Mesodermal cell (in vitro differentiated cells): ENCODE measurements around the gene MRPL20.
A peak's percentile ranks its signal among the peaks of the same experiment; 100 is the strongest.
"Not testable (repeated sequence)": the region's sequence is repeated elsewhere in the genome, so short reads cannot be mapped to it uniquely, and the experiment has no call there.

ENCODE experiments used
- H3K27ac ChIP-seq: 2 replicates; pipeline ENCODE4 v1.7.0; 2013; ENCODE audit warnings: mild to moderate bottlenecking, low read depth, low read length, moderate library complexity; ENCODE audit not compliant: severe bottlenecking
- H3K36me3 ChIP-seq: 2 replicates; pipeline ENCODE4 v1.7.1; 2013; ENCODE audit warnings: mild to moderate bottlenecking, low read length, moderate library complexity; ENCODE audit not compliant: control insufficient read depth, insufficient read depth
- H3K4me1 ChIP-seq: one replicate; pipeline ENCODE4 v1.7.1; 2013; ENCODE audit warnings: mild to moderate bottlenecking, low read length; ENCODE audit not compliant: insufficient read depth, control insufficient read depth, poor library complexity, severe bottlenecking
- H3K4me3 ChIP-seq: 2 replicates; pipeline ENCODE4 v1.7.0; 2013; ENCODE audit warnings: low read length, control low read depth, mild to moderate bottlenecking; ENCODE audit not compliant: insufficient read depth, poor library complexity, severe bottlenecking; ENCODE audit errors: extremely low read depth
- H3K9me3 ChIP-seq: 2 replicates; pipeline ENCODE4 v1.7.1; 2013; ENCODE audit warnings: mild to moderate bottlenecking, low read length, moderate library complexity; ENCODE audit not compliant: control insufficient read depth
- WGBS, 2 experiments: methylation state at CpG; one replicate each; pipeline ENCODE4 v1.1.5; 2013; ENCODE audit warnings: missing lambda C conversion rate in 2 of 2; ENCODE audit not compliant: insufficient coverage in 2 of 2; 5-methylcytosine and 5-hydroxymethylcytosine counted together

The MRPL20 gene

GRCh38 chr1:1374929-1375662, 32.0 kb downstream of the MRPL20 start, which contains the start of gene AURKAIP1:
Gene AURKAIP1 (minus strand): TSS chr1:1375207. CDS start chr1:1374756, 451 bp downstream.
- peak within 1 kb of the TSS; percentile 86 for H3K27ac ChIP-seq
- peak within 1 kb of the TSS; percentile 98 for H3K4me3 ChIP-seq
- H3K4me1 ChIP-seq: peaks cover 7% of the 10 kb centered on the region
- H3K36me3 ChIP-seq: peaks cover 28% of the 10 kb centered on the region
- no peaks in the 10 kb centered on the region for H3K9me3 ChIP-seq
- WGBS, 2 experiments: 0% methylated on average over 71 to 79 of the region's 85 CpGs

- Histone ChIP-seq H3K36me3 (peaks cover 28% of the 10 kb centered on the region), H3K27ac (peak overlapping the region; percentile 86), H3K4me1 (peaks cover 7% of the 10 kb centered on the region), H3K4me3 (peak overlapping the region; percentile 98), H3K9me3 (no peaks in the 10 kb centered on the region)
- 0 to 1% methylated on average over 18 to 22 of the region's 24 CpGs for WGBS, 2 experiments
These were observed 32.5 kb downstream of the MRPL20 start for GRCh38 chr1:1374589-1374928.

- H3K4me3 ChIP-seq: peak overlapping the region; percentile 98
- 59 to 60% methylated on average over 50 to 52 of the region's 52 CpGs for WGBS, 2 experiments
- peaks cover 28% of the 10 kb centered on the region for H3K36me3 ChIP-seq
- no peak overlapping the region for H3K27ac ChIP-seq
- no peaks in the 10 kb centered on the region for H3K9me3 ChIP-seq
- peaks cover 7% of the 10 kb centered on the region for H3K4me1 ChIP-seq
These were observed 33.1 kb downstream of the MRPL20 start for GRCh38 chr1:1373815-1374588.

GRCh38 chr1:1373051-1373814, 33.9 kb downstream of the MRPL20 start:
- Histone ChIP-seq H3K27ac (no peak overlapping the region), H3K9me3 (no peaks in the 10 kb centered on the region), H3K4me3 (peak overlapping the region; percentile 98), H3K4me1 (peaks cover 7% of the 10 kb centered on the region), H3K36me3 (peaks cover 28% of the 10 kb centered on the region)
- WGBS, 2 experiments: 95 to 98% methylated on average over 21 to 23 of the region's 26 CpGs

GRCh38 chr1:1371746-1372711, 35.1 kb downstream of the MRPL20 start:
- Histone ChIP-seq H3K4me1 (peaks cover 7% of the 10 kb centered on the region), H3K4me3 (no peak overlapping the region), H3K36me3 (peaks cover 25% of the 10 kb centered on the region), H3K27ac (no peak overlapping the region), H3K9me3 (peaks cover 4% of the 10 kb centered on the region)
- WGBS, 2 experiments: 57 to 63% methylated on average over 21 to 22 of the region's 26 CpGs

GRCh38 chr1:1371364-1371745, 35.7 kb downstream of the MRPL20 start:
- WGBS, 2 experiments: 92 to 94% methylated on average over 9 of the region's 12 CpGs
- H3K9me3 ChIP-seq: peaks cover 11% of the 10 kb centered on the region
- H3K27ac ChIP-seq: no peak overlapping the region
- H3K36me3 ChIP-seq: peaks cover 22% of the 10 kb centered on the region
- peaks cover 7% of the 10 kb centered on the region for H3K4me1 ChIP-seq
- H3K4me3 ChIP-seq: no peak overlapping the region

- no peak overlapping the region for H3K27ac ChIP-seq
- peaks cover 4% of the 10 kb centered on the region for H3K4me1 ChIP-seq
- peaks cover 16% of the 10 kb centered on the region for H3K9me3 ChIP-seq
- no peak overlapping the region for H3K4me3 ChIP-seq
- H3K36me3 ChIP-seq: peaks cover 22% of the 10 kb centered on the region
- WGBS, 2 experiments: 95 to 96% methylated on average over 13 of the region's 16 CpGs
These were observed 36.3 kb downstream of the MRPL20 start for GRCh38 chr1:1370771-1371300.

GRCh38 chr1:1370094-1370493, 37.0 kb downstream of the MRPL20 start:
- H3K36me3 ChIP-seq: peaks cover 22% of the 10 kb centered on the region
- H3K27ac ChIP-seq, H3K4me3 ChIP-seq, H3K4me1 ChIP-seq: not testable (repeated sequence)
- WGBS, 2 experiments: 90 to 93% methylated on average over 9 to 13 of the region's 14 CpGs
- peaks cover 17% of the 10 kb centered on the region for H3K9me3 ChIP-seq

- Histone ChIP-seq H3K36me3 (peaks cover 9% of the 10 kb centered on the region), H3K4me1 (no peaks in the 10 kb centered on the region), H3K27ac (no peak overlapping the region), H3K9me3 (peaks cover 17% of the 10 kb centered on the region), H3K4me3 (no peak overlapping the region)
- 89 to 93% methylated on average over 5 of the region's 5 CpGs for WGBS, 2 experiments
These were observed 39.8 kb downstream of the MRPL20 start for GRCh38 chr1:1367315-1367714.
